GF-D8 (cell line): ENCODE measurements around the gene OPRL1.
A peak's percentile ranks its signal among the peaks of the same experiment; 100 is the strongest.

ENCODE experiments used
- DNase-seq: peaks from one replicate; lab custom pipeline; 2025; lab: John Stamatoyannopoulos, UW

Gene OPRL1

GRCh38 chr20:64042054-64042781, 37.7 kb upstream of the OPRL1 start:
- no peak for DNase-seq

- no peak for DNase-seq
Observed at GRCh38 chr20:64043768-64044167, 36.1 kb upstream of the OPRL1 start.

GRCh38 chr20:64044484-64045247, 35.2 kb upstream of the OPRL1 start:
- no peak for DNase-seq

- no peak for DNase-seq
Observed at GRCh38 chr20:64045346-64046011, 34.4 kb upstream of the OPRL1 start.

- DNase-seq = no peak
Observed at GRCh38 chr20:64047046-64047389, 32.9 kb upstream of the OPRL1 start.

GRCh38 chr20:64047968-64048401, 31.9 kb upstream of the OPRL1 start:
- DNase-seq = no peak

- DNase-seq = no peak
Observed at GRCh38 chr20:64048402-64049044, 31.4 kb upstream of the OPRL1 start.

GRCh38 chr20:64049060-64049877, 30.6 kb upstream of the OPRL1 start, which contains the start of gene SOX18:
Gene SOX18 (minus strand): TSS chr20:64049639. CDS start chr20:64049516, 123 bp downstream.
- no peak for DNase-seq

- DNase-seq = peak; percentile 30
Observed at GRCh38 chr20:64049878-64050260, 30.0 kb upstream of the OPRL1 start.

GRCh38 chr20:64050261-64051032, 29.4 kb upstream of the OPRL1 start:
- DNase-seq = peak; percentile 56

- no peak for DNase-seq
Observed at GRCh38 chr20:64051033-64051452, 28.8 kb upstream of the OPRL1 start.

GRCh38 chr20:64051561-64052325, 28.1 kb upstream of the OPRL1 start:
- no peak for DNase-seq

GRCh38 chr20:64052326-64052722, 27.6 kb upstream of the OPRL1 start:
- DNase-seq = no peak

- no peak for DNase-seq
Observed at GRCh38 chr20:64052987-64053840, 26.7 kb upstream of the OPRL1 start.

- peak; percentile 37 for DNase-seq
Observed at GRCh38 chr20:64053841-64054661, 25.8 kb upstream of the OPRL1 start.

- DNase-seq = no peak
Observed at GRCh38 chr20:64055396-64055892, 24.4 kb upstream of the OPRL1 start.

GRCh38 chr20:64055893-64056638, 23.8 kb upstream of the OPRL1 start:
- no peak for DNase-seq
